Natural killer cell treated with Interleukin-12 subunit alpha and Interleukin-12 subunit beta and Interleukin-15 and Interleukin-18, amount 100 ng/mL, for 72 hours (primary cell): ENCODE data around the gene LUC7L. TPM values are rescaled to one million over a fixed set of nuclear protein-coding genes. Genes with fewer than 3 reads are reported as not detected.
"Not testable (repeated sequence)": the region's sequence is repeated elsewhere in the genome, so short reads cannot be mapped to it uniquely, and the experiment has no call there.

ENCODE experiments used
- ATAC-seq, 2 donors: fragments of 150-1000 bp; cut with Tn5 transposase in 1 of 2; sonication (Bioruptor Pico), chemical (Tn5 transposase) in 1 of 2; 2 replicates each; pipeline ENCODE4 v1.10.0; 2021
- DNase-seq: peaks from one replicate; pipeline ENCODE4 v3.0.0; 2022; ENCODE audit warnings: low spot score
- H3K27ac Mint-ChIP-seq, 2 donors: 1 replicate in 1 of 2; 2 replicates in 1 of 2; pipeline ENCODE4 v1.8.0; 2022; ENCODE audit warnings: mixed read lengths in 2 of 2, mild to moderate bottlenecking in 1 of 2, moderate library complexity in 1 of 2
- H3K27me3 Mint-ChIP-seq, 2 donors: 1 replicate in 1 of 2; 2 replicates in 1 of 2; pipeline ENCODE4 v1.8.0; 2022; ENCODE audit warnings: mixed read lengths in 2 of 2
- H3K36me3 Mint-ChIP-seq: one replicate; pipeline ENCODE4 v1.8.0; 2022; ENCODE audit warnings: mixed read lengths
- H3K4me1 Mint-ChIP-seq, 2 donors: 1 replicate in 1 of 2; 2 replicates in 1 of 2; pipeline ENCODE4 v1.8.0; 2022; ENCODE audit warnings: low read depth in 2 of 2, mixed read lengths in 2 of 2, mild to moderate bottlenecking in 1 of 2
- H3K4me3 Mint-ChIP-seq: one replicate; pipeline ENCODE4 v1.8.0; 2022; ENCODE audit warnings: mixed read lengths
- H3K9me3 Mint-ChIP-seq: 2 replicates; pipeline ENCODE4 v1.8.0; 2022; ENCODE audit warnings: mixed read lengths
- total RNA-seq, 2 donors: library from RNA; stranded (reverse); gene quantifications; one replicate each; pipeline ENCODE4 v1.2.3, GENCODE V29; 2022

The LUC7L gene
- total RNA-seq, 2 donors from 2014 or later = 54.2 to 115 TPM

DNA sequence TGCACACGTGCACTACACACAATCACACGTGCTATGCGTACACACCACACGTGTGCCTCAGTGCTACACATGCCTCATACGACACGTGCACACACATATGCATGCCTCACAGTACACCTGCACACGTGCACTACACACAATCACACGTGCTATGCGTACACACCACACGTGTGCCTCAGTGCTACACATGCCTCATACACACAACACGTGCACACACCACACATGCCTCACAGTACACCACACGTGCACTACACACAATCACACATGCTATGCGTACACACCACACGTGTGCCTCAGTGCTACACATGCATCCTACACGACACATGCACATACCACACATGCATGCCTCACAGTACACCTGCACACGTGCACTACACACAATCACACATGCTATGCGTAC is 38.3 kb upstream of the LUC7L start:
- not testable (repeated sequence) for ATAC-seq, H3K9me3 Mint-ChIP-seq, H3K4me3 Mint-ChIP-seq, H3K4me1 Mint-ChIP-seq, H3K27ac Mint-ChIP-seq, H3K36me3 Mint-ChIP-seq, H3K27me3 Mint-ChIP-seq, DNase-seq

DNA sequence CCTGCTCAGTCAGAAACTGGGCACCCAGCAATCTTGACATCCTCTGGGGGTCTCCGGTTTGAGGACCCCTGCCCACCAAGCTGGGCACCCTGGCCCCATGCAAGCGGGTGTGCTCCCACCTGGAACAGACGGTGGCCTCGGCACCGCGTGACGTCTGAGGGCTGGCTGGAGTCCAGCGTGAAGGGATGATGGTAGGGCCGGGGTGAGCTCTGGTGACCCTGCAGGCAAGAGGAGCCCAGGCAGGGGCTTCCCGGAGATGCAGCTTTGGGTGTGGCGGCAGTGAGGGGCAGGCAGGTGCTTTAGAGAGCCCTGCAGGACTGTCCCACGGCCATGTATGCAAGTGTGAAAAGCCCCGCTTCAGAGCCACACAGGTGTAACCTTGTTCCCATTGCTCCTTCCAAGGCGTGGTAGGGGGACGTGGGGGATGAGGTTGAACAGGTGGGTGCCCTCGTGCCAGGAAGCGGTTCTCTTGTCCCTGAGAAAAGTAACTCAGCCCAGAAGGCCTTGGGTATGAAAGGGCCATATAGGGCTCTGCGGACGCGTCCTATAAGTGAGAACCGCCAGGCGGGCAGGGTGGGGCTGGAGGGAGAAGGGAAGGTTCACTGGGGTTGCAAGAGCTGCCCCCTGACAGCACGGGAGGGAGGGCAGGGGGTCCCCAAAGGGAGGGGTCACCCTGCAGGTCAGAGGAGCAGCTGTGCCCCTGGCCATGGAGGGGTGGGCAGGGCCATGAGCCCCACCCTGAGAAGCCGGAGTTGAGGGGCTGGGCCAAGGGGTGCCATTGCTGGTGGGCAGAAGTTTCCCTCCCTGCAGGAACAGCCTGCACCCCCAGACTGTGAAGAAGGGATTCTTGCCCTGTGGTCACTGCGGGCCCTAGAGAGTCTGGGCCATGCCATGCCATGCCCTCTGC is 37.3 kb upstream of the LUC7L start:
- Mint-ChIP-seq H3K9me3 (no peaks in the 10 kb centered on the region), H3K27ac (no peak overlapping the region), H3K27me3 (no peaks in the 10 kb centered on the region), H3K36me3 (no peaks in the 10 kb centered on the region), H3K4me1 (peaks cover 8 to 14% of the 10 kb centered on the region in 2 donors), H3K4me3 (no peak overlapping the region)
- no peak for DNase-seq
- ATAC-seq = no peak

DNA sequence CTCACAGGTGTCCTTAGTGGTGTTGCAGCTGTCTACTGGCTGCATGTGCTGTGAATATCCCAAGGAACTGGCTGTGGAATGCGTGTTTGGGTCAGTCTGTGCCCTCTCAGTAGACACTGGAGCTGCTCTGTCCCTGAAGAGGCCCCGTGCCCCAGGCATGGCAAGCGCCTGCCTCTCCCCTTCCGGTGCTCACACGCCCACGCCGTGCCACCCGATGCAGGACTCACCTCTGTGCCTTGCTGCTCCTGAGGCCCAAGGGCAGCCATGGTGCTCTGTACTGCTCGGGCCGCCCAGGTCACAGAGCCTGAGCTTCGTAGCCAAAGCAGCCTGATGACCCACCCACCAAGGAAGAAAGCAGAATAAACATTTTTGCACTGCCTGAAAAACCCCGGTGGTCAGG is 36.5 kb upstream of the LUC7L start:
- H3K4me1 Mint-ChIP-seq = peaks cover 8 to 14% of the 10 kb centered on the region in 2 donors
- H3K9me3 Mint-ChIP-seq = no peaks in the 10 kb centered on the region
- no peak overlapping the region for H3K4me3 Mint-ChIP-seq
- ATAC-seq = no peak
- no peak for DNase-seq
- no peaks in the 10 kb centered on the region for H3K36me3 Mint-ChIP-seq
- no peaks in the 10 kb centered on the region for H3K27me3 Mint-ChIP-seq
- no peak overlapping the region for H3K27ac Mint-ChIP-seq

DNA sequence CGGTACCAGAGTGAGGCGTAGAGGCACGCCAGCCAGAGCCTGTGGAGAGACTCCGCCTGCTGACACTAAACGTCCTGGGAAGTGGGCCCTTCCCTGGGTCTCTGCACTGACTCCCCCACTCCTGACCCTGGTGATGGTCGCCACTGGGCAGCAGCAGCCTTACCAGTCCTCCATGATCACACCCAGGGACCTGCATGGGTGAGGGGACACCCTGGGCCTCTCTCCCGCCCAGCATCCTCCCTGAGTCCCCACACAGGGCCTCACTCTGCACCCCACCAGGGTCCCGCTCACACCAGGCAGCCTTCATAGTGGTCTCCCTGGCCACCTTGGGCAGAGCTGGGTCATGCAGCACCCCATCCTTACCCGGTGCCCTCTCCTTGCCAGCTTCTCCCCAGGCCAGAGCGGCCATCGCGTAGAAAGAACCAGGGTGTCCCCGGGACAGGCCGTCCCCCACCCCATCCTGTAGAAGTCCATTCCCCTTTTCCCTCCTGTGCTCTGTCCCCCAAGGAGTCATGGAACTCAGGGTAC is 35.8 kb upstream of the LUC7L start:
- Mint-ChIP-seq H3K36me3 (no peaks in the 10 kb centered on the region), H3K4me3 (no peak overlapping the region), H3K9me3 (no peaks in the 10 kb centered on the region), H3K27me3 (no peaks in the 10 kb centered on the region), H3K4me1 (peaks cover 8 to 14% of the 10 kb centered on the region in 2 donors), H3K27ac (no peak overlapping the region)
- DNase-seq = no peak
- no peak for ATAC-seq

DNA sequence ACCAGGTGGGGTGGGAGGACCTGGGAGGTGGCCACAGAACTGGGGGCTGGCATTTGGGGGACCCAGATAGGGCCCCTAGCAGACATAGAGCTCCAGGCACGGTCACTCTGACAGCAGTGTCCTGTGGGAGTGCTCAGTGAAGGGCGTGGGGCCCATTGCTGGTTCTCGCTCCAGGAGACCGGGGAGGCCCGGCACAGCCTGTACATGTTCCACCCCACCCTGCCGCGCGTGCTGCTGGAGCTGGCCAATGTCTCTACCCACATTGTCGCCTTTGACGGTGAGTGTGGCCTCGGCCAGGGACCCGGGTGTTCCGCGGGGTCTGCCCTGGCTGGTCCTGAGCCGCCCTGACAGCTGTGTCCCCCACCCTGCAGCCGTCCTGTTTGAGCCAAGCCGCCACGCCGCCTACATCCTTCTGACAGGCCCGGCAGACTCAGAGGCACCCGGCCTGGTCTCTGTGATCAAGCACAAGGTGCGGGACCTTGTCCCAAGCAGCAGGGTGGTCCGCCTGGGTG is 35.2 kb upstream of the LUC7L start:
- no peak overlapping the region for H3K27ac Mint-ChIP-seq
- no peaks in the 10 kb centered on the region for H3K27me3 Mint-ChIP-seq
- ATAC-seq (no peak), DNase-seq (no peak)
- no peaks in the 10 kb centered on the region for H3K9me3 Mint-ChIP-seq
- no peaks in the 10 kb centered on the region for H3K36me3 Mint-ChIP-seq
- peaks cover 8 to 14% of the 10 kb centered on the region in 2 donors for H3K4me1 Mint-ChIP-seq
- H3K4me3 Mint-ChIP-seq = no peak overlapping the region

DNA sequence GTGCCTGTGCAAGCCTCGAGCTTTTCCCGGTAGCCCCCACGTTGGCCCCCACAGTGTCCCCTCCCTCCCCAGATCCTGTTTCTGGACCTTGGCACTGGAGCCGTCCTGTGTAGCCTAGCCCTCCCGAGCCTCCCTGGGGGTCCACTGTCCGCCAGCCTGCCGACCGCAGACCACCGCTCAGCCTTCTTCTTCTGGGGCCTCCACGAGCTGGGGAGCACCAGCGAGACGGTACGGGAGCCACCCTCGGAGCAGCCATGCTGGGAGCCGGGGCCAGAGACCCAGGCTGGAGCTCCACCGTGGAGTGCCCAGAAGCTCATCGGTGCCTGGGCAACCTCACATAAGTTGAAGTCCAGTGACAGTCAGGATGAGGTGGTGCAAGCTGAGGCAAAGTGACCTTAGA is 34.7 kb upstream of the LUC7L start:
- Mint-ChIP-seq H3K27me3 (no peaks in the 10 kb centered on the region), H3K4me1 (peaks cover 13 to 19% of the 10 kb centered on the region in 2 donors), H3K27ac (no peak overlapping the region), H3K4me3 (no peak overlapping the region), H3K36me3 (no peaks in the 10 kb centered on the region), H3K9me3 (no peaks in the 10 kb centered on the region)
- no peak for DNase-seq
- ATAC-seq = no peak

DNA sequence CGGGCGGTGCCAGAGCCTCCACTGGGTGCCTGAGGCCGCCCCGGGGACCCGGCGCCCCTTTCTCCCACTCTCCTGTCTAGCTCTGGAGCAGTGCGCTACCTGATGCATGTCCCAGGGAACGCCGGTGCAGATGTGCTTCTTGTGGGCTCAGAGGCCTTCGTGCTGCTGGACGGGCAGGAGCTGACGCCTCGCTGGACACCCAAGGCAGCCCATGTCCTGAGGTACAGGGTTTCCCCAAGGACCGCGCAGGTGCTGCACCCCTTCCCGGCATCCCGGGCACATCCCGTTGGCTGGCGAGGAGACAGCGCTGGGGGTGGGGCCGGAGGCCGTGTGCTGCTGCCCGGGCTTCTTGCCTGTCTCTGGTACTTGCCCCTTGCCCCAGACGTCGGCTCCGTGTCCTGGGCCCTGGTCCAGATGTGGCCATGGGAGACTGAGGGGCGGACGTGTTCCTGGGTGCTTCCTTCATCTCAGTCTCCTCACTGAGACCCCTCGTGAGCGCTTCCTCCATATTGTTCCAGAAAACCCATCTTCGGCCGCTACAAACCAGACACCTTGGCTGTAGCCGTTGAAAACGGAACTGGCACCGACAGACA is 34.0 kb upstream of the LUC7L start:
- Mint-ChIP-seq H3K4me3 (no peak overlapping the region), H3K36me3 (no peaks in the 10 kb centered on the region), H3K27ac (no peak overlapping the region), H3K27me3 (no peaks in the 10 kb centered on the region), H3K4me1 (peaks cover 14 to 20% of the 10 kb centered on the region in 2 donors), H3K9me3 (no peaks in the 10 kb centered on the region)
- DNase-seq (no peak), ATAC-seq (no peak)

DNA sequence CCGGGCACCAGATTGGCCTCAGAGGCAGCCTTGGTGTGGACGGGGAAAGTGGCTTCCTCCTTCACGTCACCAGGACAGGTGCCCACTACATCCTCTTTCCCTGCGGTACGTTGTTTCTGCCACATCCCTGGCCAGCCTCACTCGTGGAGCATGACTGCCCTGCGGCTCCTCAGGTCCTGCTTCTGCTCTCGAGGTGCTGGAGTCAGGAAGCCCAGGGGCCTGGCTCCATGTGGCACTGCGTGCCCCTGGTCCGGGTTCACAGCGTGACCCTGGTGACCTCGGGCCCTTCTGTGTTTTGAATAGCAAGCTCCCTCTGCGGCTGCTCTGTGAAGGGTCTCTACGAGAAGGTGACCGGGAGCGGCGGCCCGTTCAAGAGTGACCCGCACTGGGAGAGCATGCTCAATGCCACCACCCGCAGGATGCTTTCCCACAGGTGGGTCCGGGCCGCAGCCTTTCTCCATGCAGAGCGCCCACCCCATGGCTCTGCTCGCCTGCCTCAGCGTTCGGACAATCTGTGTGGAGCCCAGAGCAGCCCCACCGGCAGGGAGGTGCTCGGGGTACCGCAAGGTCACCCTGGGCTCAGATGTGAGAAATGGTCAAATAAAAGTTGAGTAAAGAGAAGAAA is 33.0 kb upstream of the LUC7L start:
- H3K4me3 Mint-ChIP-seq = no peak overlapping the region
- H3K36me3 Mint-ChIP-seq = no peaks in the 10 kb centered on the region
- no peak for DNase-seq
- no peak overlapping the region for H3K27ac Mint-ChIP-seq
- no peaks in the 10 kb centered on the region for H3K27me3 Mint-ChIP-seq
- H3K9me3 Mint-ChIP-seq = no peaks in the 10 kb centered on the region
- no peak for ATAC-seq
- H3K4me1 Mint-ChIP-seq = peaks cover 7 to 12% of the 10 kb centered on the region in 2 donors

DNA sequence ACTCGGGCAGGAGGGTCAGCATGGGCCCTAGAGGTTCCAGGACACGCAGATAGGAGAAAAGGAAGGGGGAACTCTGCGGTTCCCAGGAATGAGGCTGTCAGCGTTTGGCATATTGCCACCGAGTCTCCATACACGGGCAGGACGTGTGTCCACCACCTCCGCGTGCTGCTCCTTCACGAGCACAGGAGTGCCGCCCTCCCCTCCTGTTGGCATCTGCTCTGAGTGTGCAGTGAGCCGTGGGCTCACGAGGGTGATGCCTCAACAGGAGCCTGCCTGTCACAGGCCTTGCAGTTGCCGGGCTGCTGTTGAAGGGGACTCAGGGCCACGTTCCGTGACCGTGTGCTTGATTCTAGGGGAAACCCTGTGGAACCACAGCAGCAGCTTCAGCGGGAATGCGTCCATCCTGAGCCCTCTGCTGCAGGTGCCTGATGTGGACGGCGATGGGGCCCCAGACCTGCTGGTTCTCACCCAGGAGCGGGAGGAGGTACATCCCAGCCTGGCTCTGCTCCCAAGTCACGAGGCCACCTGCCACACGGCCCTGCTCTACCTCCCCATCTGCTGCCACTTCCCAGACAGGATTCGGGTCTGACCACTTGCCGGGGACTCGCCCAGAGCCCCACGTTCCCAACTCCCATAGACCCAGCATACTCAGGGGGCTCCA is 31.9 kb upstream of the LUC7L start:
- H3K4me3 Mint-ChIP-seq = no peak overlapping the region
- no peaks in the 10 kb centered on the region for H3K9me3 Mint-ChIP-seq

DNA sequence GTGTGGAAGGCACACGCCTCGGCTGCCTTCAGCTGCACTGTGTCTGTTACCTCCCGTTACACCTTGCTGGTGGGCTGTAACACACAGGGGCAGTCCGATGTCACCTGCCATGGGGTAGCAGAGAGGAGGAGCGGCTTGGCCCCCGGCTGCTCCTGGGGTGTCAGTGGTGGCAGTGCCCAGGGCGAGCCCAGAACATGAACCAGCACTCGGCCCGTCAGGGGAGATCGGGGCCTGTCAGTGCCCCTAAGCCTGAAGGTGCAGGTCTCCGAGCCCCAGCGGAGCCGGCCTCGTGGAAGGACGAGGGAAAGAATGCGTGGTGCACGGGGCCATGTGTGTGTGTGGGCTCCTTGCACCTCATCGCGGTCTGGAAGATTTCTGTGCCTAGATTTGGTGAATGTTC is 31.1 kb upstream of the LUC7L start:
- no peaks in the 10 kb centered on the region for H3K9me3 Mint-ChIP-seq
- H3K36me3 Mint-ChIP-seq = peaks cover 4% of the 10 kb centered on the region
- no peak overlapping the region for H3K27ac Mint-ChIP-seq
- ATAC-seq (no peak), DNase-seq (no peak)
- H3K4me3 Mint-ChIP-seq = no peak overlapping the region
- H3K4me1 Mint-ChIP-seq = peaks cover 13 to 14% of the 10 kb centered on the region in 2 donors
- H3K27me3 Mint-ChIP-seq = no peaks in the 10 kb centered on the region

More for the DNA sequence above, 31.9 kb upstream of the LUC7L start:
- Mint-ChIP-seq H3K27ac (no peak overlapping the region), H3K4me1 (peaks cover 8 to 11% of the 10 kb centered on the region in 2 donors), H3K36me3 (peaks cover under 1% of the 10 kb centered on the region), H3K27me3 (no peaks in the 10 kb centered on the region)
- DNase-seq (no peak), ATAC-seq (no peak)

DNA sequence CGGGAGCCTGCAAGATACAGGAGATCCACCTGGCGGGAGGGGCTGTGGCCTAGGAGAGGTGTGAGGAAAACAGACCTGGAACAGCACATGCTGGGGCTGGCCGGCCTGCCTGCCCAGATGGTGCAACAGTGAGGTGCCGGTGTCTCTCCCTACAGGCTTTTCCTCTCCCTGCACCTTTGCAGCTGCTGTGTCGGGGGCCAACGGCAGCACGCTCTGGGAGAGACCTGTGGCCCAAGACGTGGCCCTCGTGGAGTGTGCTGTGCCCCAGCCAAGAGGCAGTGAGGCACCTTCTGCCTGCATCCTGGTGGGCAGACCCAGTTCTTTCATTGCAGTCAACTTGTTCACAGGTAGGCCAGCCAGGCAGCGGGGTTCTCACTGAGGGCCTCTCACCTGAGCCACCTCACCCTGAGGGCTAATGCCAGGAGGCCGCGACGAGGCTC is 30.6 kb upstream of the LUC7L start:
- H3K27me3 Mint-ChIP-seq = no peaks in the 10 kb centered on the region
- no peaks in the 10 kb centered on the region for H3K9me3 Mint-ChIP-seq
- H3K4me1 Mint-ChIP-seq = peaks cover 13 to 14% of the 10 kb centered on the region in 2 donors
- DNase-seq = no peak
- H3K27ac Mint-ChIP-seq = no peak overlapping the region
- no peak overlapping the region for H3K4me3 Mint-ChIP-seq
- no peak for ATAC-seq
- peaks cover 4% of the 10 kb centered on the region for H3K36me3 Mint-ChIP-seq

DNA sequence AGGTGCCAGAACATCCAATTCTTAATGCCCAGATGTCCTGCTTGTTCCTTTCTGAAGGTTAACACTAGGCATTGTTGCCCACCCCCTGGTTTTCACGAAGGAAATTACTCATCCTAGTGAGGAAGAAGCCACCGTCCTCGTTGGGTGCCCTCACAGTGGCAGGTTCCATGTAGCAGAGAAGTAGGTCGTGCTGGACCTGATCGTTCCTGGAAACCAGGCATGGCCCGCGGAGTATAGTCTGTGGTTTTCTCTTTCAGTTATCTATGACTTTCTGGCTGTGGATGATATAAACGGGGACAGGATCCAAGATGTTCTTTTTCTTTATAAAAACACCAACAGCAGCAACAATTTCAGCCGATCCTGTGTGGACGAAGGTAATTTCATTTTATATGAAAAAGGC is 30.0 kb upstream of the LUC7L start:
- H3K4me1 Mint-ChIP-seq = peaks cover 13 to 15% of the 10 kb centered on the region in 2 donors
- ATAC-seq (peak; percentile 58 to 73), DNase-seq (no peak)
- H3K9me3 Mint-ChIP-seq = no peaks in the 10 kb centered on the region
- no peaks in the 10 kb centered on the region for H3K27me3 Mint-ChIP-seq
- H3K36me3 Mint-ChIP-seq = peaks cover 4% of the 10 kb centered on the region
- peak overlapping the region; percentile 67 for H3K4me3 Mint-ChIP-seq
- peak overlapping the region in 1 of 2 donors; percentile 64 for H3K27ac Mint-ChIP-seq

DNA sequence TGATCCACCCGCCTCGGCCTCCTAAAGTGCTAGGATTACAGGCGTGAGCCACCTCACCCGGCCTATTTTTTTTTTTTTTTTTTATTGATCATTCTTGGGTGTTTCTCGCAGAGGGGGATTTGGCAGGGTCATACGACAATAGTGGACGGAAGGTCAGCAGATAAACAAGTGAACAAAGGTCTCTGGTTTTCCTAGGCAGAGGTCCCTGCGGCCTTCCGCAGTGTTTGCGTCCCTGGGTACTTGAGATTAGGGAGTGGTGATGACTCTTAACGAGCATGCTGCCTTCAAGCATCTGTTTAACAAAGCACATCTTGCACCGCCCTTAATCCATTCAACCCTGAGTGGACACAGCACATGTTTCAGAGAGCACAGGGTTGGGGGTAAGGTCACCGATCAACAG is 28.8 kb upstream of the LUC7L start:
- not testable (repeated sequence) for H3K4me3 Mint-ChIP-seq, H3K27me3 Mint-ChIP-seq, DNase-seq, H3K9me3 Mint-ChIP-seq, H3K27ac Mint-ChIP-seq, ATAC-seq, H3K36me3 Mint-ChIP-seq
- H3K4me1 Mint-ChIP-seq = peaks cover 13 to 17% of the 10 kb centered on the region in 2 donors
